ENCODE results near the gene LSM6. TPM values are rescaled to one million over a fixed set of nuclear protein-coding genes. Genes with fewer than 3 reads are reported as not detected.

The LSM6 gene
- total and polyA plus RNA-seq, 4 donors, result 29.3 to 46.2 (median 44.1) TPM

DNA sequence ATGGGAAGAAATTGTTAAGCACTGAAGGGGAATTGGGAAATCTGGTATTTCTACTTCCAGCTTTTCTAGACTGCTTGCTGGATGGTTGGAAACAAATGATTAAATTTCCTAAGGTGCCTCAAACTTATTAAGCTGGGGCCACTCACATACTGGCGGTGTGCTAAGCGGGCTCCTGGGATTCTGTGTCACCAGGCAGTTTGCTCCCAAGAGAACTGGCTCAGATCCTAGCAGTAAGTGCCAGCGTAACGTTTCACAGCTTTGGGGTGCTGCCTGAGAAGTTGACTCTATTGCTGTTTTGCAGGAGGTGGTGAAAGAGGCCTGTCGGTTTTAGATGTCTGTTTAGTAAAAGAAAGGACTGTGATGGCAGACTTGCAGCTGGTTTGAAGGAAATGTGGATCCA lies 31.9 kb downstream of the LSM6 start:
- Histone ChIP-seq H3K4me1 (ENCODE audit: control insufficient read depth, insufficient read depth, low read length) (no peaks in the 10 kb centered on the region), H3K4me3 (ENCODE audit: low read depth, low read length) (no peak overlapping the region), H3K27ac (ENCODE audit: low read depth, low read length) (no peak overlapping the region), H3K9me3 (ENCODE audit: control insufficient read depth, insufficient read depth, low read length) (no peaks in the 10 kb centered on the region), H3K36me3 (ENCODE audit: control insufficient read depth, insufficient read depth, low read length) (no peaks in the 10 kb centered on the region), H3K27me3 (ENCODE audit: control insufficient read depth, insufficient read depth, low read length) (no peaks in the 10 kb centered on the region)
- WGBS (ENCODE audit: insufficient coverage), result 50% methylated on average over 5 of the region's 5 CpGs
- DNase-seq (ENCODE audit: low read depth in 4 of 6, low spot score in 6 of 6), result no peak

DNA sequence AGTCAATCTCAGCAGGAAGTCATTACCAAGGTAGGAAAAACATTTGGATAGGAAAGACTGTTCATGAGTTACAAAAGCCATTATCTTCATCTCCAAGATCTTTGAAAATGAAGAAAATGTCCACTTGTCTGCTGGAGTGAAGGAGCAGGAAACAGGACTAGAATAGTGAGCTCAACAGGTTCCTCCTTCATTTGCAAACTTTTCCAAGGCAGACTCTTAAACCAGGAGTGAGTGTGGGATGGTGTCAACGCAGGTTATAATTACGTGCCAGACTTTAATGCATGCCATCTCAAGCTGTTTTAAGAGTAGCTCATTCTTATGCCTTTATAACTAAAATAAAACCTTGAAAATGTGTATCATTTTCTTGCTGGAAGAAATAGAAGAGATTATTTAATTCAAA lies 35.4 kb downstream of the LSM6 start:
- H3K4me3 ChIP-seq (ENCODE audit: low read depth, low read length), result no peak overlapping the region
- H3K27ac ChIP-seq (ENCODE audit: low read depth, low read length), result no peak overlapping the region
- DNase-seq (ENCODE audit: low read depth in 4 of 6, low spot score in 6 of 6), result no peak
- H3K9me3 ChIP-seq (ENCODE audit: control insufficient read depth, insufficient read depth, low read length), result no peaks in the 10 kb centered on the region
- H3K4me1 ChIP-seq (ENCODE audit: control insufficient read depth, insufficient read depth, low read length), result no peaks in the 10 kb centered on the region
- no peaks in the 10 kb centered on the region for H3K36me3 ChIP-seq (ENCODE audit: control insufficient read depth, insufficient read depth, low read length)
- no peaks in the 10 kb centered on the region for H3K27me3 ChIP-seq (ENCODE audit: control insufficient read depth, insufficient read depth, low read length)
- WGBS (ENCODE audit: insufficient coverage), result no CpG with 5 or more reads among the region's 2 CpGs

DNA sequence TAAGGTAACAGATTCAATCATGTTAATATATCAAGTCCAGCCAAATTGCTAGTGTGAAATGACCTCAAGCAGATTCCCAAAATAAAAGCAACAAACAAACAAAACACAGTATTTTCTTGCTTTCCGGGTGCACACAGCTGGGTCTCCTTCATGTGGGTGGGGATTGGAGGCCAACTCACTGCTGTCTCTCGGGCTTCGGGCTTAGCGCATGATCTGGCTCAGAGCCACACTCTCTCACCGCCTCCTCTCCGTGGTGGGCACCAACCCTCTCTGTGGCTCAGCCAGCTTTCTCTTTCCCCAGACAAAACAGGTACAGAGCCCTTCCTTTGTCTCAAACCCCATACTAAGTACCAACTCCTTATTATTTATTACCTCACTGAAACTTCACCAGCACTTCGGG lies 35.9 kb downstream of the LSM6 start:
- Histone ChIP-seq H3K36me3 (ENCODE audit: control insufficient read depth, insufficient read depth, low read length) (no peaks in the 10 kb centered on the region), H3K4me3 (ENCODE audit: low read depth, low read length) (no peak overlapping the region), H3K9me3 (ENCODE audit: control insufficient read depth, insufficient read depth, low read length) (no peaks in the 10 kb centered on the region), H3K27ac (ENCODE audit: low read depth, low read length) (no peak overlapping the region), H3K4me1 (ENCODE audit: control insufficient read depth, insufficient read depth, low read length) (no peaks in the 10 kb centered on the region), H3K27me3 (ENCODE audit: control insufficient read depth, insufficient read depth, low read length) (no peaks in the 10 kb centered on the region)
- DNase-seq (ENCODE audit: low read depth in 4 of 6, low spot score in 6 of 6), result no peak
- WGBS (ENCODE audit: insufficient coverage), result 59% methylated on average over 5 of the region's 7 CpGs

DNA sequence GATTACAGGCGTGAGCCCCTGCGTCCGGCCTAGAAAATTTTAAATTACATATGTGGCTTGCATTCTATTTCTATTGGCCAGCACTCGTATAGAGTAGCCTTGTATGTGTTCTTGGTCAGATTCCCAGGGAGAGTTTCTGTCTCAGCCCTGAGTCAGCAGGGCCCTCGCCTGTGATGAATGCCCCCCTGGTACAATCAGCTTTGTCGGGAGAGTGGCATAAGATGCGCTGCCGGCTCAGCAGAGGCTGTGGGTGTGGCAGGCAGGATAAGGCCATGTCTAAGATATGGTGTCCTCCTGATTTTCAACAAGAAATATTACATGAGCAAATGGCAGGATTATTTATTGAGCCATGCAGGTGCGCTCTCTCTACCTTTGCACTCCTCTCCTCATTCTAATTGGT lies 37.3 kb downstream of the LSM6 start:
- no peak overlapping the region for H3K27ac ChIP-seq (ENCODE audit: low read depth, low read length)
- H3K9me3 ChIP-seq (ENCODE audit: control insufficient read depth, insufficient read depth, low read length), result no peaks in the 10 kb centered on the region
- H3K4me3 ChIP-seq (ENCODE audit: low read depth, low read length), result no peak overlapping the region
- DNase-seq (ENCODE audit: low read depth in 4 of 6, low spot score in 6 of 6), result no peak
- H3K36me3 ChIP-seq (ENCODE audit: control insufficient read depth, insufficient read depth, low read length), result no peaks in the 10 kb centered on the region
- no peaks in the 10 kb centered on the region for H3K4me1 ChIP-seq (ENCODE audit: control insufficient read depth, insufficient read depth, low read length)
- 54% methylated on average over 2 of the region's 9 CpGs for WGBS (ENCODE audit: insufficient coverage)
- H3K27me3 ChIP-seq (ENCODE audit: control insufficient read depth, insufficient read depth, low read length), result no peaks in the 10 kb centered on the region

DNA sequence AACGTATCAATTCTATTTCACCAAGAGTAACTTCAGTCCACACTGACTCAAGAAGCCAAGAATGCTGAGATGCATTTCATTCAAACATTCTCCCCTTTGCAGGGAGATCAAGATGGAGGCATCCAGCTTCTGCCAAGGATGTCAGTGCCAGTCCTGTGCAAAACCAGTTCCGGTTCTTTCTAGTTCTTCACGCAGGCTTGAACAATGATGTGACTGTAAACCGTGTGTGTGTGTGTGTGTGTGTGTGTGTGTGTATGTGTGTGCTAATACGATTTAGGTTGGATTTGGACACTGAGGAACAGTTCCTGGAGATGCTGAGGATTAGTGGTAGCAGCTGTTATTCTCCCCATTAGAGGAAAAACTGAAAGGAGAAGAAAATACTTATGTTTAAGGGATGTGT lies 38.7 kb downstream of the LSM6 start, which contains the start of gene REELD1:
Gene REELD1, plus strand, starts transcription at position 301 of the 400 bp plus-strand sequence. CDS start 2,415 bp downstream, outside the sequence.
- 79% methylated on average over 5 of the region's 5 CpGs for WGBS (ENCODE audit: insufficient coverage)
- no peaks in the 10 kb centered on the region for H3K36me3 ChIP-seq (ENCODE audit: control insufficient read depth, insufficient read depth, low read length)
- H3K27ac ChIP-seq (ENCODE audit: low read depth, low read length), result no peak within 1 kb of the TSS
- no peaks in the 10 kb centered on the region for H3K9me3 ChIP-seq (ENCODE audit: control insufficient read depth, insufficient read depth, low read length)
- no peaks in the 10 kb centered on the region for H3K27me3 ChIP-seq (ENCODE audit: control insufficient read depth, insufficient read depth, low read length)
- DNase-seq (ENCODE audit: low read depth in 4 of 6, low spot score in 6 of 6), result no peak
- no peaks in the 10 kb centered on the region for H3K4me1 ChIP-seq (ENCODE audit: control insufficient read depth, insufficient read depth, low read length)
- H3K4me3 ChIP-seq (ENCODE audit: low read depth, low read length), result no peak within 1 kb of the TSS

DNA sequence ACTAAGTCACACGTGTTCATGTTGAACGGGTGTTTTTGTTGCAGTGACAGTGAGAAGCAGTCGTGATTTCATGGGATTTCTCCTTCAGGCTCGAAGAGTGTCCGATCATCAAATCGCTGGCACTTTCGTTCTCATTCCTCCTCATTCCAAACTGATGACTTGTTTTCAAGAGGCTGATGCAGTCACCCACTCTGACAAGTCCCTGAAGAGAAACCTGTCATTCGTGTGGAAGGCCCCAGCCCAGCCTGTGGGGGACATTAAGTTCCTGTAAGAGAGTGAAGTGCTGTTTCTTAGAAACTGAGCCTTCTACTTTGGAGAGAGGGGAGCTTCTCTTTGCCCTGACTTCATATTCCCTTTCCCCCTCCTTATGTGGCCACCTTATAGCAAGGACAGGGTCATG lies 46.8 kb downstream of the LSM6 start:
- WGBS (ENCODE audit: insufficient coverage), result 93% methylated on average over 7 of the region's 8 CpGs
- H3K9me3 ChIP-seq (ENCODE audit: control insufficient read depth, insufficient read depth, low read length), result no peaks in the 10 kb centered on the region
- H3K36me3 ChIP-seq (ENCODE audit: control insufficient read depth, insufficient read depth, low read length), result no peaks in the 10 kb centered on the region
- H3K27me3 ChIP-seq (ENCODE audit: control insufficient read depth, insufficient read depth, low read length), result no peaks in the 10 kb centered on the region
- H3K4me1 ChIP-seq (ENCODE audit: control insufficient read depth, insufficient read depth, low read length), result peaks cover 4% of the 10 kb centered on the region
- no peak overlapping the region for H3K4me3 ChIP-seq (ENCODE audit: low read depth, low read length)
- DNase-seq (ENCODE audit: low read depth in 4 of 6, low spot score in 6 of 6), result no peak
- H3K27ac ChIP-seq (ENCODE audit: low read depth, low read length), result no peak overlapping the region

DNA sequence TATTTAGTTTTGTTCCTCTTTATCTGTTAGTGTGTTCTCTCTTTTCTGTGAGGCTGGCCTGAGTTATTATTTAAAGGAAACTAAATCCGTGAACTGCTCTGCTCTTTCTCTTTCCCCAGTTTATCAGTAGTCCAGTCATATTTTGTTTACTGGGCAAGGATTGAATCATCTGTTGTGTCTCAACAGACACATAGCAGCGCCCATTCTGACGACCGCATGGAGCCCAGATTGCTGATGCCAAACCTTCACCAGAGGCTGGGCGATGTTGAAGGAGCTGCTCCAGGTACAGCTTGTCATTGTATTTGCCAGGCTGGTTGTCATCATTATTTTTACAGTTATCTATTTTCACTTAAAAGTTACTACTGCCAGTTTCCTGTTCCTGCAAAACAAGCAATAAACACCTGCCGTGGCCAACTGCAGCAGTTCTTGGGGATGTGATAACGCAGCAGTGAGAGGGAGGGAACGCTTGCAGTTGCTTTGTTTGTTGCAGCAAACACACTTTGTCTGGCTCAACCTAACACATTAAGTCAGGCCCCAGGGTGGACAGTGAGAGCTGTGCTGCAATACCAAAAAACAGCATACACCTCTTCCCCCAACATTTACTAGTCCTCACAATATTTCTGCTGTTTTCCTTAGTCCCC lies 48.9 kb downstream of the LSM6 start:
- Histone ChIP-seq H3K4me3 (ENCODE audit: low read depth, low read length) (no peak overlapping the region), H3K36me3 (ENCODE audit: control insufficient read depth, insufficient read depth, low read length) (no peaks in the 10 kb centered on the region), H3K27ac (ENCODE audit: low read depth, low read length) (no peak overlapping the region), H3K9me3 (ENCODE audit: control insufficient read depth, insufficient read depth, low read length) (no peaks in the 10 kb centered on the region), H3K27me3 (ENCODE audit: control insufficient read depth, insufficient read depth, low read length) (no peaks in the 10 kb centered on the region), H3K4me1 (ENCODE audit: control insufficient read depth, insufficient read depth, low read length) (peaks cover 4% of the 10 kb centered on the region)
- peak in 2 of 6 donors; percentile 26 to 42 for DNase-seq (ENCODE audit: low read depth in 4 of 6, low spot score in 6 of 6)
- WGBS (ENCODE audit: insufficient coverage), result 14% methylated on average over 2 of the region's 8 CpGs

DNA sequence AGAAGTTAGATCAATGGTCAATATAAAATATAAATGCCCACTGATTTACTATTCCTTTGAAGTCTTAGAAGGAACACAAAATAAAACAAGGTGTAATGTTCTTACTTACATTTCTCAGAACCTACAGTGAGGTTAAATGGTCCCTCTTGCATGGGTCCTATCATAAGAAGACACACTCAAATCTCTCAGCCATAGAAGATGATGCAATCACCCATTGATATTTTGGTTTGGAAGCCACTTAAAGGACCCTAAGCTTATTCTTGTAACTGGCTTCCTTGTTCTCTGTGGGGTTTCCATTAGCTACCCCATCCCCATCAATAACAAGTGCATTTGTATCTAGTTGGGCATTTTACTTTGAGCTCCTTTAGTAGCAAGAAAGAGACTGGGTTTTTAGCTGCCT lies 53.9 kb downstream of the LSM6 start:
- no peak overlapping the region for H3K27ac ChIP-seq (ENCODE audit: low read depth, low read length)
- H3K9me3 ChIP-seq (ENCODE audit: control insufficient read depth, insufficient read depth, low read length), result no peaks in the 10 kb centered on the region
- no peaks in the 10 kb centered on the region for H3K27me3 ChIP-seq (ENCODE audit: control insufficient read depth, insufficient read depth, low read length)
- H3K4me3 ChIP-seq (ENCODE audit: low read depth, low read length), result no peak overlapping the region
- H3K36me3 ChIP-seq (ENCODE audit: control insufficient read depth, insufficient read depth, low read length), result no peaks in the 10 kb centered on the region
- DNase-seq (ENCODE audit: low read depth in 4 of 6, low spot score in 6 of 6), result no peak
- H3K4me1 ChIP-seq (ENCODE audit: control insufficient read depth, insufficient read depth, low read length), result peaks cover 7% of the 10 kb centered on the region

DNA sequence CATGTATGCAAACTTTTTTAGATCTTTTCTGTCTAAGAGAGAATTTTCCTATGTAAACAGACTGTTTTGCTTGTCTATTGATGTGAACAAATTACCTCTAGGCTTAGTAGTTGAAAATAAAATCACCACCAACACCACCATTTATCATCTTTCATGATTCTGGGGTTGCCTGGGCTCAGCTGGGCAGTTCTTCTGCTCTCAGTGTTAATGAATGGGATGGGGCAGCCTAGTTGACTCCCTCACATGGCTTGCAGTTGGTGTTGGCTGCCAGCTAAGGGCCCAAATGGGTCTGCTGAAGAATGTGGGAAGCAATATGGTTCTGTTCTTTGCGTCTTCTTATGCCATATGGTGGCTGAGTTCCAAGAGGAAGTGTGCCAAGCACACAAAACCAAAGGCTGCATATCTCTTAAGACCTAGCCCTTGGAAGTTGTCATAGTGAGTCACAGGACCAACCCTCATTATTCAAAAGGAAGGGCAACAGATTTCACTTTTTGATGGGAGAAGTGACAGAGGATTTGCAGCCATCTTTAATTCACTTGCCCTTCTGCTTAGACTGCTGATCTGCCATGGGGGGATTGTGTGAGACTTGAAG lies 56.7 kb downstream of the LSM6 start:
- WGBS (ENCODE audit: insufficient coverage), result 100% methylated on average over 1 of the region's 1 CpG
- H3K4me3 ChIP-seq (ENCODE audit: low read depth, low read length), result no peak overlapping the region
- H3K9me3 ChIP-seq (ENCODE audit: control insufficient read depth, insufficient read depth, low read length), result no peaks in the 10 kb centered on the region
- no peak for DNase-seq (ENCODE audit: low read depth in 4 of 6, low spot score in 6 of 6)
- no peaks in the 10 kb centered on the region for H3K36me3 ChIP-seq (ENCODE audit: control insufficient read depth, insufficient read depth, low read length)
- H3K27me3 ChIP-seq (ENCODE audit: control insufficient read depth, insufficient read depth, low read length), result no peaks in the 10 kb centered on the region
- H3K27ac ChIP-seq (ENCODE audit: low read depth, low read length), result no peak overlapping the region
- H3K4me1 ChIP-seq (ENCODE audit: control insufficient read depth, insufficient read depth, low read length), result peaks cover 5% of the 10 kb centered on the region

DNA sequence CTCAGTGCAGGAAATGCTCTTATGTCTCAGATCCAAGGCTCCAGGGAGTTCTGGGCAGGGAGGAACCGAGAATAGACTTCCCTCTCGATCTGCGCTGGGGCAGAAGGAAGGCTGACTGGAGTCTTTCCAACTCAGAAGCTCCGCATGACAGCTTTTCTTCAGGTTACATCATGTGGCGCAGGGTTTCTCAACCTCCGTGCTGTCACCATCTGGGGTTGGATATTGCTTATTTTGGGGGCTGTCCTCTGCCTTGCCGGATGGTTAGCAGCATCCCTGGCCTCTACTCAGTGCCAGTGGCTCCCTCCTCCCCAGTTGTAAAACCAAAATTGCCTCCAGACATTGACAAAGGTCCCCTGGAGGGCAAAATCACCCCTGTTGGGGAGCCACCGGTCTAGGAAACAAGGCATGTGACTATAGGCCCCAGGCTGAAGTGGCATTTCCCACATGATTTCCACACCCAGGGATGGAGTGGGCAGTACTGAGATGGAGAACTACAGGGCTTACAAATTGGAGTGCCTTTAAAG lies 60.2 kb downstream of the LSM6 start:
- DNase-seq (ENCODE audit: low read depth in 4 of 6, low spot score in 6 of 6), result no peak
- Histone ChIP-seq H3K4me3 (ENCODE audit: low read depth, low read length) (no peak overlapping the region), H3K4me1 (ENCODE audit: control insufficient read depth, insufficient read depth, low read length) (no peaks in the 10 kb centered on the region), H3K9me3 (ENCODE audit: control insufficient read depth, insufficient read depth, low read length) (no peaks in the 10 kb centered on the region), H3K36me3 (ENCODE audit: control insufficient read depth, insufficient read depth, low read length) (no peaks in the 10 kb centered on the region), H3K27ac (ENCODE audit: low read depth, low read length) (no peak overlapping the region), H3K27me3 (ENCODE audit: control insufficient read depth, insufficient read depth, low read length) (no peaks in the 10 kb centered on the region)
- 83% methylated on average over 5 of the region's 8 CpGs for WGBS (ENCODE audit: insufficient coverage)
